GM19099 (cell line): ENCODE results near the gene UNC45A.

ENCODE experiments used
- POLR2A ChIP-seq: IDR thresholded peaks from 3 replicates; pipeline ENCODE4 v1.6.1; 2011; ENCODE audit warnings: low read depth; ENCODE audit not compliant: insufficient read length; ENCODE audit errors: extremely low read depth

Gene UNC45A, protein sequence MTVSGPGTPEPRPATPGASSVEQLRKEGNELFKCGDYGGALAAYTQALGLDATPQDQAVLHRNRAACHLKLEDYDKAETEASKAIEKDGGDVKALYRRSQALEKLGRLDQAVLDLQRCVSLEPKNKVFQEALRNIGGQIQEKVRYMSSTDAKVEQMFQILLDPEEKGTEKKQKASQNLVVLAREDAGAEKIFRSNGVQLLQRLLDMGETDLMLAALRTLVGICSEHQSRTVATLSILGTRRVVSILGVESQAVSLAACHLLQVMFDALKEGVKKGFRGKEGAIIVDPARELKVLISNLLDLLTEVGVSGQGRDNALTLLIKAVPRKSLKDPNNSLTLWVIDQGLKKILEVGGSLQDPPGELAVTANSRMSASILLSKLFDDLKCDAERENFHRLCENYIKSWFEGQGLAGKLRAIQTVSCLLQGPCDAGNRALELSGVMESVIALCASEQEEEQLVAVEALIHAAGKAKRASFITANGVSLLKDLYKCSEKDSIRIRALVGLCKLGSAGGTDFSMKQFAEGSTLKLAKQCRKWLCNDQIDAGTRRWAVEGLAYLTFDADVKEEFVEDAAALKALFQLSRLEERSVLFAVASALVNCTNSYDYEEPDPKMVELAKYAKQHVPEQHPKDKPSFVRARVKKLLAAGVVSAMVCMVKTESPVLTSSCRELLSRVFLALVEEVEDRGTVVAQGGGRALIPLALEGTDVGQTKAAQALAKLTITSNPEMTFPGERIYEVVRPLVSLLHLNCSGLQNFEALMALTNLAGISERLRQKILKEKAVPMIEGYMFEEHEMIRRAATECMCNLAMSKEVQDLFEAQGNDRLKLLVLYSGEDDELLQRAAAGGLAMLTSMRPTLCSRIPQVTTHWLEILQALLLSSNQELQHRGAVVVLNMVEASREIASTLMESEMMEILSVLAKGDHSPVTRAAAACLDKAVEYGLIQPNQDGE

GRCh38 chr15:90934949-90935751 is at the start of gene UNC45A:
UNC45A (plus strand) TSS chr15:90935285; CDS start chr15:90935325, 40 bp downstream.
- TF ChIP-seq POLR2A: peak; percentile 55

DNA sequence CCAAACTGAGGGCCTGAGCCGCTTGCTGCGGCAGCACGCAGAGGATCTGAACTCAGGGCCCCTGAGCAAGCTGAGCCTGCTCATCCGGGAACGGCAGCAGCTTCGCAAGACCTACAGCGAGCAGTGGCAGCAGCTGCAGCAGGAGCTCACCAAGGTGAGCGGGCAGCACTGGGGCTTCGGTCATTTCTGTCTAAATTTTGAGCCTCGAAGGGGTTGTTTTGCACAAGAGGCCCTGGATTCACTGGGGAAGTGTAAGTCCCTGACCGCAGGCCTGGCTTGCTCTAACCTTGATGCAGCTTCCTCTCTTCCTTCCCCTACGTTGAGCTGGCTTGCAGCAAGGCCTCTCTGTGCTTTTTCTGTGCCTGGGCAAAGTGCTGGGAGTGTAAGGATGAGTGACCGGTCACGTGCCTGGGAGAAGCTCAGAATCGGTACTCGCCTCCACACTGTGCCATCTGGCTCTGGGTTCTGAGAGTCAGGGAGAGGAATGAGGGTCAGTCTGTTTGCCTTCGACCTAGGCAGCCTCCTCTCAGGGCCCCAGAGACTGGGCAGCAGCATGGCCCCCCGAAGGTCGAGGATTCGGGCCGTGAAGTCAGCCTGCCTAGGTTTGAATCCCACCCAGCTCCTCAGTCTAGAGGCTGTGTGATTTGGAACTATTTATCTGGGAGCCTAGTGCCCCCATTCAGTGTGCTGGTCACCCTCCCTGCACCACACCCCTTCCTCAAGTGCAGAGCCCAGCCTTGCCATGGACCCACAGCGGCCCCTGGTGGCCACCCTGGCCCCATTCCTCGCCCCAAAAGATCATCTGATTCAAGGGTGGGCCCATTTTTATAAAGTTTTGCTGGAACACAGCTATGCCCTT is 49.4 kb upstream of the UNC45A start:
- no peak for TF ChIP-seq POLR2A

DNA sequence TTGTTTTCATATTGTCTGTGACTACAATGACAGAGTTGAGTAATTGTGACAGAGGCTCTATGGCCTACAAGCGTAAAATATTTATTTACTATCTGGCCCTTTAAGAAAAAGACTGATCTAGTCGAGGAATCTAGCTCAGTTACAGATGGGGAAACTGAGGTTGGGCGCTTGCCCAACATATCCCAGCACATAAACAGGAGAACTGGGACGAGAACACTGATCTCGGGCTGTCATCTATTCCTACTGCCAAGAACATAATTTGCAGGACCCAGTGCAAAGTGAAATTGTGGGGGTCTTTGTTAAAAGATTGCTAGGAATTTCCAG is 48.8 kb upstream of the UNC45A start:
- TF ChIP-seq POLR2A: no peak

DNA sequence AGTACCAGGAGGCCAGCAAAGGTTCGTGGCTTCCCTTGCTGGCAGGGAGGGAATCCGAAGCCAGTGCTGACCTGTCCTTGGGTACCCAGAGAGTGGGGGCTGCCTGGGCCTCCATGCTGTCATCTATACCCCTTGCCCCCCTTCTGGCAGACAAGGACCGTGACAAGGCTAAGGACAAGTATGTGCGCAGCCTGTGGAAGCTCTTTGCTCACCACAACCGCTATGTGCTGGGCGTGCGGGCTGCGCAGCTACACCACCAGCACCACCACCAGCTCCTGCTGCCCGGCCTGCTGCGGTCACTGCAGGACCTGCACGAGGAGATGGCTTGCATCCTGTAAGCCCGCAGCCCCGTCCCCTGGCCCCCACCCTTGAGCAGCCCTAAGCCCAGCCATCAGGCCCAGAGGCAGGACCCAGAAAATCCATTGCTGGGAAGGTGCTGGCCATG is 48.0 kb upstream of the UNC45A start:
- TF ChIP-seq POLR2A: no peak

DNA sequence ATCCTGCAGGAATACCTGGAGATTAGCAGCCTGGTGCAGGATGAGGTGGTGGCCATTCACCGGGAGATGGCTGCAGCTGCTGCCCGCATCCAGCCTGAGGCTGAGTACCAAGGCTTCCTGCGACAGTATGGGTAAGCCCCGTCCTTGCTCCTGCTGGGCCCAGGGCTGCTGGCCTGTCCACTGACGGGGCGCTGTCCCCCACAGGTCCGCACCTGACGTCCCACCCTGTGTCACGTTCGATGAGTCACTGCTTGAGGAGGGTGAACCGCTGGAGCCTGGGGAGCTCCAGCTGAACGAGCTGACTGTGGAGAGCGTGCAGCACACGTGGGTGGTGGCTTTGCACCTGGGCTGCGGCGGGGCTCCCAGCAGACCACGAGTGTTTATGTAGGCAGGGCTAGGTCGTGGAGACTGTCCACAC is 45.8 kb upstream of the UNC45A start:
- no peak for TF ChIP-seq POLR2A

- TF ChIP-seq POLR2A: no peak
These were observed 45.2 kb upstream of the UNC45A start for GRCh38 chr15:90889736-90890456.

- TF ChIP-seq POLR2A: no peak
These were observed 44.2 kb upstream of the UNC45A start for GRCh38 chr15:90890839-90891238.

GRCh38 chr15:90891346-90891949 is 43.6 kb upstream of the UNC45A start:
- no peak for TF ChIP-seq POLR2A

GRCh38 chr15:90892023-90892422 is 43.1 kb upstream of the UNC45A start:
- TF ChIP-seq POLR2A: no peak

DNA sequence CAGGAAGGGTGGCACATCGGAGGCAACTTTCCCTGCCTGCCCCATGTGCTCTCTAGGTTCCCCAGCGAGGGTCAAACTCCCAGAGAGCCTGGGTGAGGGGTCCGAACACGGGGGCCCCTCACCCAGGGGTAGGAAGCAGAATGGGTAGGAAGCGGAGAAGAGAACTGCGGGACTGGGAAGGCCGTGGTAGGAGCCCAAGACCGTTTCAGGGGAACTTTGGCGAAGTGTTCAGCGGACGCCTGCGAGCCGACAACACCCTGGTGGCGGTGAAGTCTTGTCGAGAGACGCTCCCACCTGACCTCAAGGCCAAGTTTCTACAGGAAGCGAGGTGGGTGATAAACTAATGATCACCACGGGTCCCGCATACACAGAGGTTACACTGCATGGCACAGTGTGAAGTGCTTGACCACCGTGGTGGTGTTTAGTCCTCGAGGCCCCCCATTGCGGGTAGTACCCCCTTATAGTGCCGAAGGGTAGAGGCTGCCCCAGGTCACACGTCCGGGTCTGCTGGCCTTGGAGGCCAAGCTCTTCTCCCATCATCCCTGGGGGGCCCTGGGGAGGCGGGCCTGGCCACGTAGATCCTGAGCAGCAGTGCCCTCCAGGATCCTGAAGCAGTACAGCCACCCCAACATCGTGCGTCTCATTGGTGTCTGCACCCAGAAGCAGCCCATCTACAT is 42.4 kb upstream of the UNC45A start:
- no peak for TF ChIP-seq POLR2A

DNA sequence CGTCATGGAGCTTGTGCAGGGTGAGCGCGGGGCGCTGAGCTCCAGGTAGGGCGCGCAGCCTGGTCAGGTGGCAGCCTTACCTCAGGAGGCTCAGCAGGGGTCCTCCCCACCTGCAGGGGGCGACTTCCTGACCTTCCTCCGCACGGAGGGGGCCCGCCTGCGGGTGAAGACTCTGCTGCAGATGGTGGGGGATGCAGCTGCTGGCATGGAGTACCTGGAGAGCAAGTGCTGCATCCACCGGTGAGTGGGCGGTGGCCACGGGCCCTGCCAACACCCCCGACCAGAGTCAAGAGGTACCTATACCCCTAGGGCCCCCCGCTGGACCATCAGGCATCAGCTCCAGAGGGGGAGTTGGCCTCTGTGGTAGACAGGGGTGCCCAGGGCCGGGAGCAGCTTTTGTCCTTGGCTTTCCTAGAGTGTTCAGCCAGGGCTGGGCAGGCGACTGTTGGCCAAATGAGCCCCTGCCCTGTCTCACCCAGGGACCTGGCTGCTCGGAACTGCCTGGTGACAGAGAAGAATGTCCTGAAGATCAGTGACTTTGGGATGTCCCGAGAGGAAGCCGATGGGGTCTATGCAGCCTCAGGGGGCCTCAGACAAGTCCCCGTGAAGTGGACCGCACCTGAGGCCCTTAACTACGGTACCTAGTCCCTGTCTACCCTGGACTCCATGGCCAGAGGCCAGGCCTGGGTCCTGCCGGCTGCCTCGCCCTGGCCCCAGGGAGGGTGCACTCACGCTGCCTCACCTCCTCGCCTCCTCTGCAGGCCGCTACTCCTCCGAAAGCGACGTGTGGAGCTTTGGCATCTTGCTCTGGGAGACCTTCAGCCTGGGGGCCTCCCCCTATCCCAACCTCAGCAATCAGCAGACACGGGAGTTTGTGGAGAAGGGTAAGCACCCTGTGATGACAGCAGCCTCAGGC is 41.7 kb upstream of the UNC45A start:
- no peak for TF ChIP-seq POLR2A
